GM21528 (cell line): ENCODE data around the gene IQCN.

Experiments used
- ATAC-seq: cut with Tn5 transposase; IDR thresholded peaks from one replicate; pipeline ENCODE4 v1.9.1; 2021; ENCODE audit warnings: mild to moderate bottlenecking, moderate library complexity; ENCODE audit not compliant: unreplicated experiment, low FRiP score

The IQCN gene

GRCh38 chr19:18287836-18288772 is 13.9 kb upstream of the IQCN start:
- ATAC-seq = no peak

- no peak for ATAC-seq
These were observed 12.9 kb upstream of the IQCN start for GRCh38 chr19:18286973-18287635.

- no peak for ATAC-seq
These were observed 10.6 kb upstream of the IQCN start for GRCh38 chr19:18284712-18285360.

GRCh38 chr19:18283338-18283737 is 9.1 kb upstream of the IQCN start:
- no peak for ATAC-seq

- ATAC-seq = no peak
These were observed 8.5 kb upstream of the IQCN start for GRCh38 chr19:18282788-18283141.

- ATAC-seq = peak; percentile 1
These were observed 8.0 kb upstream of the IQCN start for GRCh38 chr19:18282021-18282787.

- peak; percentile 60 for ATAC-seq
These were observed 7.1 kb upstream of the IQCN start, which contains the start of gene JUND for GRCh38 chr19:18281082-18282020. JUND (minus strand) TSS chr19:18281622; CDS start chr19:18281484, 138 bp downstream.

GRCh38 chr19:18280247-18281081 is 6.2 kb upstream of the IQCN start:
- peak; percentile 7 for ATAC-seq

- ATAC-seq = peak; percentile 15
These were observed 5.4 kb upstream of the IQCN start for GRCh38 chr19:18279516-18280246.

- no peak for ATAC-seq
These were observed 4.9 kb upstream of the IQCN start for GRCh38 chr19:18279266-18279515.

- no peak for ATAC-seq
These were observed 4.4 kb upstream of the IQCN start for GRCh38 chr19:18278521-18279265.

- ATAC-seq = no peak
These were observed 617 bp upstream of the IQCN start for GRCh38 chr19:18274781-18275356.

GRCh38 chr19:18273561-18274218 is 562 bp downstream of the IQCN start:
- ATAC-seq = no peak

- no peak for ATAC-seq
These were observed 2.8 kb downstream of the IQCN start for GRCh38 chr19:18271433-18271841.

- no peak for ATAC-seq
These were observed 3.9 kb downstream of the IQCN start for GRCh38 chr19:18270326-18270725.

- ATAC-seq = no peak
These were observed 5.1 kb downstream of the IQCN start for GRCh38 chr19:18269070-18269723.
